ENCODE results near the gene OR8B2.

The OR8B2 gene

DNA sequence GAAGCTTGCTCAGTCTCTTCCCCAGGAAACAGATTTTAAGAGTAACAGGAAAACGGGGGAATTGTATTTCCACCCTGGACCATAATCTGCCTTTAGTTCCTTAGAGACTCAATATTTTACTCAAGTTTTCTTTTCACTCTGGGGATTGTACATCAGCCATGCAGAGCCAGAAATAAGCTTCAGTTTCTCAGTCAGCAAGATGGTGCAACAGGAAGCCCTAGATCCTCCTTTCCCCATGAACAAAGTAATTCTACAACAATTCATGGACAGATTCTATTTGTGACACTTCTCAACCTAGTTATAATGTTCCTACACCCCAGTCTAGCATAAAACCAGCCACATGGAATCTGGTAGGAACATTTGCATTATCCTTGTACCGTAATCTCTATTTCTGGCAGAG lies 24.7 kb downstream of the OR8B2 start:
- Mint-ChIP-seq H3K36me3 (ENCODE audit: low read depth) (no peaks in the 10 kb centered on the region), H3K27ac (no peak overlapping the region), H3K4me3 (no peak overlapping the region), H3K4me1 (ENCODE audit: low read depth) (no peaks in the 10 kb centered on the region), H3K9me3 (peaks cover 7% of the 10 kb centered on the region), H3K27me3 (peaks cover 3% of the 10 kb centered on the region)

DNA sequence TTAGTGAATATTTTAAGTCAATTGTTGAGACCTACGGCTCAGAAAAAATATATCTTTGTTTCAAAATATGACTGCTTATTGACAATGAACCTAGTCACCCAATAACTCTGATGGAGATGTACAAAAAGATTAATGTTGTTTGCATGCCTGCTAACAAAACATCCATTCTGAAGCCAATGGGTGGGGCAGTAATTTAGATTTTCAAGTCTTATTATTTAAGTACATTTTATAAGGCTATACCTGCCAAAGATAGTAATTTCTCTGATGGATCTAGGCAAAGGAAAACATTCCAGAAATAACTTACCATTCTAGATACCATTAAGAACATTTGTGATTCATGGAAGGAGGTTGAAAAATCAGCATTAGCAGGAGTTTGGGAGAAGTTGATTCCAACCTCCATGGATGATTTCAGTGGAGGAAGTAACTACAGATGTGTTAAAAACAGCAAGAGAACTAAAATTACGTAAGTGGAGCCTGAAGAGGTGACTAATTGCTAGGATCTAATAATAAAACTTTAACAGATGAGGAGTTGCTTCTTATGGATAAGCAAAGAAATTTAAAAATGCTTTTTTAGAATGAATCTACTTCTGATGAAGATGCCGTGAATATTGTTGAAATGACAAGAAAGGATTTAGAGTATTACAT lies 37.9 kb downstream of the OR8B2 start:
- Mint-ChIP-seq H3K36me3 (ENCODE audit: low read depth) (no peaks in the 10 kb centered on the region), H3K4me1 (ENCODE audit: low read depth) (no peaks in the 10 kb centered on the region), H3K27ac (no peak overlapping the region), H3K9me3 (peaks cover 8% of the 10 kb centered on the region), H3K4me3 (no peak overlapping the region), H3K27me3 (peaks cover 4% of the 10 kb centered on the region)

DNA sequence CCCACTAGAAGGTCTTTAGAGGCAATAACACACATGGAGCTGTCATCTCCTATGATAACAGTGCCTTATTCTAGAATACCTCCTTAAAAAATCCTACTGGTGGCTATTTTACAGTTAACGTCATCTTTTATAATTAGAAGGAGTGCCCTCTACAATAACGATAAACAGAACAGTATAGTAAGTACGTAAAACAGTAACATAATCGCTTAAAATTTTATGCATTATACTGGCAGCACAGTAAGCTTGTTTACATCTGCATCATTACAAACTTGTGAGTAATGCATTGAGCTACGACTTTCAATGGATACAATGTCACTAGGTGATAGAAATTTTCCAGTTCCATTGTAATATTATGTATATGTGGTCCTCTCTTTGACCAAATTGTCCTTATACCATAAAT lies 40.0 kb downstream of the OR8B2 start:
- no peaks in the 10 kb centered on the region for H3K36me3 Mint-ChIP-seq (ENCODE audit: low read depth)
- peaks cover 4% of the 10 kb centered on the region for H3K27me3 Mint-ChIP-seq
- H3K4me3 Mint-ChIP-seq: no peak overlapping the region
- peaks cover 4% of the 10 kb centered on the region for H3K9me3 Mint-ChIP-seq
- H3K4me1 Mint-ChIP-seq (ENCODE audit: low read depth): no peaks in the 10 kb centered on the region
- H3K27ac Mint-ChIP-seq: no peak overlapping the region

DNA sequence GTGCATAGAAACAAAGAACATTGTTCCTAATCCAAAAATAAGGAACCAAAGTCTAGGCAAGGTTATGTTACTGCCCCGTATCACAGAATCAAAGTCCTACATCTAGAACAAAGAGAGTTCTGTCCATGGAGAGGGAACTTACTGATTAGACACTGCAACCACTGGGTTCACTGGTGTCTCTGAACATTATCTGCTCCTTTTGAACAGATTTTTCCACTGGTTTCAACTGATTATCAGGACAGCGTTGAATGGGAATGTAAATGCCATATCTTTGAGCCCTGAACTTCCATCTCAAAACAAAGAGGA lies 44.2 kb downstream of the OR8B2 start:
- Mint-ChIP-seq H3K27ac (no peak overlapping the region), H3K36me3 (ENCODE audit: low read depth) (no peaks in the 10 kb centered on the region), H3K4me3 (no peak overlapping the region), H3K27me3 (no peaks in the 10 kb centered on the region), H3K4me1 (ENCODE audit: low read depth) (no peaks in the 10 kb centered on the region), H3K9me3 (peaks cover 3% of the 10 kb centered on the region)

DNA sequence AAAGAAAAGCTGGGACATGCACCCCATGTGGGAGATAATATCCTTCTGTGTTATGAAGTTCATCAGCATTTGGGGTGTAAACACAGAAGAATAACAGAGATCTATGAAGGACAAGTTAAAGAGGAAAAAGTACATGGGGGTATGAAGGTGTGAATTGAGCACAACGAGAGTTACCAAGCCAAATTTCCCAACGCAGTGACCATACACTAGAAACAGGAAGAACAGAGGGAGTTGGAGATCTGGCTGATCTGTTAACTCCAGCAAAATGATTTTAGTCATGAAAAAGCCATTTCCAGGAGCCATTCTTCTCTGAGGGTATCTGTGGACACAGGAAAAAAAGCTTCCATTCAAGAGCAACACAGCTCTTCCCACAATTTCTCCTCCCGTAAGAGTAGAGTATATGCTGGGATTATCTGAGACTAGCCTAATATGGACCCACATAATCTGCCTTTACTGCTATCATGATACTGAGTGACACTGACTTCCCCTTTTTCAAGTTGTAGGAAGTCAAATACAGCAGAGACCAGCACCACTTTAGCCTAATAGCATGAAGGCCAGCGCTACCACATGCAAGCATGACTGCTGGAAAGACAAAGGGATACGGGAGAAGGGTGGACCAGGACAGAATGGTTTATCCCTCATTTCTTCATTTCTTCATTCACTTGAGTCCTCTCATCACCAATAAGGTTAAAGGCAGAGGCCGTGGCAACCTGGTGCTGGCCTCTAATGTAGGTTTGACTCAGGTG lies 44.7 kb downstream of the OR8B2 start:
- Mint-ChIP-seq H3K27me3 (no peaks in the 10 kb centered on the region), H3K27ac (no peak overlapping the region), H3K4me1 (ENCODE audit: low read depth) (no peaks in the 10 kb centered on the region), H3K9me3 (no peaks in the 10 kb centered on the region), H3K36me3 (ENCODE audit: low read depth) (no peaks in the 10 kb centered on the region), H3K4me3 (no peak overlapping the region)
